MG63 (cell line): ENCODE results near the gene ARID3A. TPM values are rescaled to one million over a fixed set of nuclear protein-coding genes. Genes with fewer than 3 reads are reported as not detected.
"Not testable (repeated sequence)": the region's sequence is repeated elsewhere in the genome, so short reads cannot be mapped to it uniquely, and the experiment has no call there.

ENCODE experiments used
- DNase-seq: peaks from one replicate; pipeline ENCODE4 v3.0.0-alpha.2; 2020
- H3K27me3 ChIP-seq: fragments of 250-450 bp; sonication (Bioruptor Pico); 2 replicates; pipeline ENCODE4 v1.5.1; 2020; ENCODE audit warnings: mild to moderate bottlenecking, moderate library complexity
- H3K36me3 ChIP-seq: fragments of 250-450 bp; sonication (Bioruptor Pico); 2 replicates; pipeline ENCODE4 v1.5.1; 2020; ENCODE audit warnings: mild to moderate bottlenecking, moderate library complexity
- H3K4me3 ChIP-seq: fragments of 250-450 bp; sonication (Bioruptor Pico); 2 replicates; pipeline ENCODE4 v1.5.1; 2020; ENCODE audit warnings: mild to moderate bottlenecking, moderate library complexity
- H3K9me3 ChIP-seq: fragments of 250-450 bp; sonication (Bioruptor Pico); 2 replicates; pipeline ENCODE4 v1.5.1; 2020; ENCODE audit warnings: mild to moderate bottlenecking, moderate library complexity
- total RNA-seq: library from RNA; depleted of rRNA; stranded (reverse); fragments of >200 nt; shearing (Covaris generic); gene quantifications from 2 replicates; pipeline ENCODE4 v1.2.3, GENCODE V29; 2014; ENCODE audit warnings: low replicate concordance; rRNA removed

The ARID3A gene
- total RNA-seq, 1 experiment from 2014 or later, result 6.6 TPM

DNA sequence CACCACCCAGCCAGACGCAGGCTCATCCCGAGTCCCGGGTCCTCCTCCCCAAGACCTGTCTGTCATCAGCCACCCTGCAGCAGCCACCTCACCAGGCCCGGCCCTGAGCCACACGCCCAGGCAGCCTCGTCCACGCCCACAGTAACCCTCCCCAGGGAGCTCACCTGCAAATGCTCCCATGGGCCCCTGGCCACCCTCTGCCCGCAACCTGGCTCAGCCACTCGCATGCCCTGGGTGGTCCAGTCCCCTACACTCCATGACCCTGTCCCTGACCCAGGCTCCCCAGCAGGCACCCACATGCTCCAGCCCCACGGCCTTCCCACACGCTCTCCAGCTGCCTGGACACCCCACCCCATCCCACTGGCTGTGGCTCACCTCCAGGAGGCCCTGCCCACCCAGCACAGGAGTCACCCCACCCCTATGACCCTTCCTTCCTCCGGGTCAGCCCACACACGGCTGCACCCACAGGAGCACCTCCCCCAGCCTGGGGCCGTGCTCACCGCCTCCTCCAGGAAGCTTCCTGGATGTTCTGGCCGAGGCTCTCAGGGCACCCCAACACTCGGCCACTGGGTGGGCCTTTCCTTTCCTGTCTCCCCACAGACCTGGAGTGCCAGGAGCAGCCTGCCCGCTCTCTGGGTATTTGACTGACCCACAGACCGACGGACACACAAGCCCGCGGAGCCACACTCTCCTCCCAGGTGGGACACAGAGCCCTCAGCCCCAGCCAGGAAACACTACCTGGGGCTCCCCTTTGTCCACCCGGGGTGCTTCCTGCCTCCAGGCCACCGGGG is 91.5 kb downstream of the ARID3A start:
- Histone ChIP-seq H3K27me3 (no peaks in the 10 kb centered on the region), H3K36me3 (peaks cover 9% of the 10 kb centered on the region; the same call in 1 of the 2 replicates), H3K9me3 (no peaks in the 10 kb centered on the region), H3K4me3 (no peak overlapping the region)
- no peak for DNase-seq

DNA sequence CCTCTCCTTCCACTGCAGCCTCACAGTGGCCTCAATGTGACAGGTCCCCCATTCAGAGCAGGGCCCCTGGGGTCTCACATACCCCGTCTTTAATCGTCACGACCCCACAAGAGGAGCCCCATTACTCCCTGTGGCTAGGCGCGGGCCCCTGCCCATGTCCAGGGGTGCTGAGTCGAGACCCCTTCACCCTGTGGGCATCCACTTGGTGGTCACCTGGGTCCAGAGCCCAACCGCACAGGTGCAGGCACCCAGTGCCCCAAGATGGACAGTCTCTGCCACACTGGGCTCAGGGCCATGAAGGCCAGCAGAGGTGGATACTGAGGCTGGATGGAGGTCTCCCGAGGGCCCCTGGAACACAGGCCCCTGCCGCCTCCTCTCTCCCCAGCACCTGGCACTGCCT is 92.1 kb downstream of the ARID3A start:
- H3K4me3 ChIP-seq, result no peak overlapping the region
- H3K36me3 ChIP-seq, result peaks cover 9% of the 10 kb centered on the region; the same call in 1 of the 2 replicates
- no peak for DNase-seq
- H3K27me3 ChIP-seq, result no peaks in the 10 kb centered on the region
- H3K9me3 ChIP-seq, result no peaks in the 10 kb centered on the region

DNA sequence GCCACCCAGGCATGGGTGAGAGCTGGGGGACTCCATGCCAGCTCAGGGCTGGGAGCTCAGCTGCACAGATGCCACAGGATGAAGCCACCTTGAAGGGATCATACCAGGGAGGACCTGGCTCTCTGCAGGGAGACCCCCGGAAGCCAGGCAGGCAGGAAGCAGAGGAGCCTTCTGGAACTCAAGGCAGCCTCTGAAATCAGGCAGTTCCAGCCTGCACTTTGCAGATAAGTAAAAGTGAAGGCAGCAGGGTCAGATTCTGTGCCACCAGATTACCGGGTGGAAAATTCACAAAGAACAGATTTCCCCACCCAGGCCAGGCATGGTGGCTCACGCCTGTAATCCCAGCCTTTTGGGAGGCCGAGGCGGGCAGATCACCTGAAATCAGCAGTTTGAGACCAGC is 92.6 kb downstream of the ARID3A start:
- Histone ChIP-seq H3K4me3 (no peak overlapping the region), H3K27me3 (no peaks in the 10 kb centered on the region), H3K9me3 (no peaks in the 10 kb centered on the region), H3K36me3 (peaks cover 9% of the 10 kb centered on the region; the same call in 1 of the 2 replicates)
- no peak for DNase-seq

DNA sequence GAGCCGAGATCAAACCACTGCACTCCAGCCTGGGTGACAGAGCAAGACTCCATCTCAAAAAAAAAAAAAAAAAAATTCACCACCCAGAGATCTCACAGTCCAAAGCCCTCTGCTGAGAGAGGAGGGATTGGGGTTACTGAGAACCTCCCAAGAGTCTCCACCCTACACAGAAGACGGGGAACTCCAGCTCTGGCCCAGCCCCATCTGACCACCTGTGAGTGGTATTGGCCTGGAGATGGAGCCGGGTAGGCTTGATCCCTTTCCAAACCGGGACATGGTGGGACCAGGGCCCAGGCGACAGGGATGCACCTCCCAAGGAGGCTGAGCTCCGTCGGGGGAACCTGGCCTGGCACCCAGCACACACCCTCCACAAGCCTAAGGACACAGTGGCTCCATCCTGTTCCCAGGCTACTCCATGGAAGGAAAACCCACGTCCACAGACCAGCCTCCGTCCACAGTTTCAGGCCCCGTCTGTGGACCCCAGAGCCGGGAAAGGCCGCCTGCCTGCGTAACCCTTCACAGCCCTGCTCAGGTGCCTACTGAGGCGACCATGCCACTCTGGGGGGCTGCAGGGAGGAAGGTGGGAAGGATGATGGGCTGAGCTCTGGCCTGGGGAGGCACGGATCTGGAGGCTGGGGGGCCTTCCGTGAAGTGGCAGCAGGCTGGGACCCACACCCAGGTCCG is 93.2 kb downstream of the ARID3A start:
- H3K4me3 ChIP-seq, result peak overlapping the region; percentile 67
- H3K9me3 ChIP-seq, result no peaks in the 10 kb centered on the region
- H3K27me3 ChIP-seq, result no peaks in the 10 kb centered on the region
- no peak for DNase-seq
- peaks cover 9% of the 10 kb centered on the region; the same call in 1 of the 2 replicates for H3K36me3 ChIP-seq

DNA sequence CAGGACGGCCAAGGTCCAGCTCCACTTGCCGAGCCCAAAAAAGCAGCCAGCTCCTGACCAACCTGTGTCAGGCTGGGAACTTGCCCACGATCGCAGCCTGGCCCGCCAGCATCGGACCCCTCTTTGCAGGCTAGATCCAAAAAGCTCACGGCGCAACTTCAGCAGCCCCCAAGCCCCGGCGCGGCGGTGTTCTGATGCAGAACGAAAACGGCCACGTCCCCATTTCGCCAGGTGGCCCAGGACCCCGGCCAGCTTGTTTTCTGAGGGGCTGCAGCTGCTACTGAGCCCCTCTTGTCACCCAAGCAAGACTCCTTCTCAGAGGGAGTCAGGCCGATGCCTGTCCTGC is 93.8 kb downstream of the ARID3A start:
- H3K4me3 ChIP-seq, result peak overlapping the region; percentile 67

DNA sequence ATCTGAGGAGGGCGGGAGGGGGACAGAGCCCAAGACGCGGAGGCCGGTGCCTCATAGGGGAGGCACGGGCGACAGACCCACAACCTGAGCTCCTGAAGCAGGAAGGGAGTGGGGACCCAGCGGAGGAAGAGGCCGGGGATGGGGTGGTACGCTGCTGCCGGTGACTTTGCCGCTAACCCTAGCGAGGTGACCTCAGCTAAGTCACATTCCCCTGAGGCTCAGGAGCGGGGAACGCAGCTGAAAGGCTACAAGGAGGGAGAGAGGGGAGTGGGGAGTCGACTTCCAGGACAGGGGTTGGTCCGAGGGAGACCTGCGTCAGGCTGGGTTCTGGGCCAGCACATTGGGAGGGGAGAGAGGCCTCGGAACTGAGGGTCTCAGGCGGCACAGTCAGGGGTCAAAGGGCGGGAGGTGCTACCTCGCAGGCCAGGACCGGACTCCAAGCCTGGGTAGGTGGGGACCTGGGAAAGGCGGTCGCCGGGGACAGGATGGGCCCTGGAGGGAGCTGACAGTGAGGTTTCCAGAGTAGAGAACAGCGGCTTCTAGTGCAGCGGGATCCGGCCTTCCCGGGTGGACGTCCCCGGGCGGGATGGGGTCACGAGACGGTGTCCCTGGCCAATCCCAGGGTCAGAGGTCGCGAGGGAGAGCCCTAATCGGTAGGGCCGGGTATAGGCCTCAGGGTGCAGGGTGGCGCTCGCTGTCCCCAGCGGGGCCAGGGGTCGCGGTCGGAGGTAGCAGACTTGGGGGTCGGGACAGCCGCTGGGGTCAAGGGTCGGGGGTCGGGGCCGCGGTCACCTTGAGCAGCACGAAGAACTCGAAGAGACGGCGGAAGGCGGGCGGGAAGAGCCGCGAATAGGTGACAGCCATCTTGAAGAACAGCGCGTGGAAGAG is 94.4 kb downstream of the ARID3A start:
- H3K36me3 ChIP-seq, result peaks cover 9% of the 10 kb centered on the region; the same call in 1 of the 2 replicates
- H3K9me3 ChIP-seq, result no peaks in the 10 kb centered on the region
- H3K27me3 ChIP-seq, result no peaks in the 10 kb centered on the region

More for the DNA sequence above, 93.8 kb downstream of the ARID3A start:
- no peaks in the 10 kb centered on the region for H3K27me3 ChIP-seq
- H3K9me3 ChIP-seq, result no peaks in the 10 kb centered on the region
- DNase-seq, result no peak
- peaks cover 9% of the 10 kb centered on the region; the same call in 1 of the 2 replicates for H3K36me3 ChIP-seq

DNA sequence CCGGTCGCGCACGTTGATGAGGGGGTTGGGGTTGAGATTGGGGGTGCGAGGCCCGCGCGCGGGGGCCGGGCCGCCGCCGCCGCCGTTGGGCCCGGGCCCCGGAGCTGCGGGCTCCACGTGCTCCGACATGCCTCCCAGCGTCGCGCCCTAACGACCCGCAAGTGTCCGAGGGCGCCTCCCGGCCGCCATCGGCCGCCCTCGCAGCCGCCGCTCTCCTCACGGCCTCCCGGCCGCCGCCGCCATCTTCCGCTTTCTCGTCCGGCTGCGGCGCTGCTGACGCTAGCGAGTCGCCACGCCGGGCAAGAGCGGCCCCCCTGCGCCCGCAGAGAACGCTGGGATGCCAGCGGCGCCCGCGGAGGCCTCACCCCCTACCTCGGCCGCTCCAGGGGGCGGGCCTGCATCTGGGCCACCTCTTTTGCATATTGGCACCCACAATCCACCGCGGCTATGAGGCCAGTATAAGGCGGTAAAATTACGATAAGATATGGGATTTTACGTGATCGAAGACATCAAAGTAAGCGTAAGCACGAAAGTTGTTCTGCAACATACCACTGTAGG is 95.1 kb downstream of the ARID3A start, which contains the start of gene TMEM259:
TMEM259 (minus strand) TSS at position 256 of the 558 bp plus-strand sequence; CDS start at position 129, 127 bp downstream.
- Histone ChIP-seq H3K4me3 (peak within 1 kb of the TSS; percentile 67), H3K27me3 (no peaks in the 10 kb centered on the region), H3K36me3 (peaks cover 9% of the 10 kb centered on the region; the same call in 1 of the 2 replicates), H3K9me3 (no peaks in the 10 kb centered on the region)
- DNase-seq, result peak; percentile 93

More for the DNA sequence above, 94.4 kb downstream of the ARID3A start:
- H3K4me3 ChIP-seq, result peak overlapping the region; percentile 67
- DNase-seq, result no peak

DNA sequence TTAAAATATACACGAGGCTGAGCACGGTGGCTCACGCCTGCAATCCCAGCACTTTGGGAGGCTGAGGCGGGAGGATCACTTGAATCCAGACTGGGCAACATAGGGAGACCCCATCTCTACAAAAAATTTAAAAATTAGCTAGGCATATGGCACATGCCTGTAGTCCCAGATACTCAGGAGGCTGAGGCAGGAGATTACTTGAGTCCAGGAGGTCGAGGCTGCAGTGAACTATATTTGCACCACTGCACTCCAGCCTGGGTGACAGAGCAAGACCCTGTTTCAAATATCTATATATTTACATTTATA is 98.0 kb downstream of the ARID3A start:
- not testable (repeated sequence) for DNase-seq

DNA sequence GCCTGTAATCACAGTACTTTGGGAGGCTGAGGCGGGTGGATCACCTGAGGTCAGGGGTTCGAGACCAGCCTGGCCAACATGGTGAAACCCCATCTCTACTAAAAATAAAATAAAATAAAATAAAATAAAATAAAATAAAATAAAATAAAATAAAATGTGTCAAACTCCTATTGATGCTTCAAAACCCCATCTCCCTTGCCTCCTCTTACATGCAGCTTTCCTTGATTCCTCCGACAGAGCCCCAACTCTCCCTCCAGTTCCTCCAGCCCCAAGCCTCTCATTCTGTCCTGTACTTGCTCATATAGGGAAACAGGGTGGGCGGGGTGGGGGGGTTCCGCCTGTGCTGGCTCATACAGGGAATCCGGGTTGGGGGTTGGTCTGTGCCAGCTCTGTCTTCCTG is 99.2 kb downstream of the ARID3A start:
- H3K36me3 ChIP-seq, DNase-seq, H3K27me3 ChIP-seq, H3K4me3 ChIP-seq, H3K9me3 ChIP-seq: not testable (repeated sequence)

More for the DNA sequence above, 98.0 kb downstream of the ARID3A start:
- H3K27me3 ChIP-seq, H3K4me3 ChIP-seq, H3K9me3 ChIP-seq, H3K36me3 ChIP-seq: not testable (repeated sequence)

Other genes starting within 250 kb of the ARID3A start
- 16.0 and 25.0 TPM in 2 replicates for gene FSTL3, start 249.6 kb upstream of the ARID3A start, total RNA-seq
- not detected in 2 replicates for gene PRSS57, start 230.6 kb upstream of the ARID3A start, total RNA-seq
- 9.3 and 10.5 TPM in 2 replicates for gene PALM, start 217.1 kb upstream of the ARID3A start, total RNA-seq
- gene MISP, start 174.9 kb upstream of the ARID3A start, total RNA-seq, result not detected in 2 replicates
- gene PTBP1, start 128.6 kb upstream of the ARID3A start, total RNA-seq, result 197 and 260 TPM in 2 replicates
- not detected in 2 replicates for gene PLPPR3, start 104.1 kb upstream of the ARID3A start, total RNA-seq
- gene AZU1, start 98.2 kb upstream of the ARID3A start, total RNA-seq, result not detected in 2 replicates
- gene PRTN3, start 85.0 kb upstream of the ARID3A start, total RNA-seq, result not detected in 2 replicates
- gene ELANE, start 73.7 kb upstream of the ARID3A start, total RNA-seq, result not detected in 2 replicates
- gene CFD, start 66.4 kb upstream of the ARID3A start, total RNA-seq, result 2.8 TPM in 1 of 2 replicates, not detected in the other
- gene MED16, start 32.8 kb upstream of the ARID3A start, total RNA-seq, result 18.1 and 20.4 TPM in 2 replicates
- not detected in 2 replicates for gene RNU6-9, start 32.6 kb upstream of the ARID3A start, total RNA-seq
- gene R3HDM4, start 12.8 kb upstream of the ARID3A start, total RNA-seq, result 6.4 and 9.5 TPM in 2 replicates
- gene KISS1R, start 8.7 kb upstream of the ARID3A start, total RNA-seq, result not detected in 2 replicates
- gene WDR18, start 58.3 kb downstream of the ARID3A start, total RNA-seq, result 37.8 and 61.8 TPM in 2 replicates
- gene GRIN3B, start 74.4 kb downstream of the ARID3A start, total RNA-seq, result not detected in 2 replicates
- 40.3 and 75.8 TPM in 2 replicates for gene TMEM259, start 95.1 kb downstream of the ARID3A start, total RNA-seq
- gene RNU6-2, start 95.5 kb downstream of the ARID3A start, total RNA-seq, result not detected in 2 replicates
- 52.7 and 84.9 TPM in 2 replicates for gene CNN2, start 100.6 kb downstream of the ARID3A start, total RNA-seq
- 0.26 and 4.3 TPM in 2 replicates for gene ABCA7, start 114.1 kb downstream of the ARID3A start, total RNA-seq
- gene ARHGAP45, start 141.1 kb downstream of the ARID3A start, total RNA-seq, result not detected in 2 replicates
- gene POLR2E, start 169.3 kb downstream of the ARID3A start, total RNA-seq, result 128 and 157 TPM in 2 replicates
- 293 and 320 TPM in 2 replicates for gene GPX4, start 178.0 kb downstream of the ARID3A start, total RNA-seq
- 15.6 and 22.7 TPM in 2 replicates for gene SBNO2, start 248.2 kb downstream of the ARID3A start, total RNA-seq